GDM1 (cell line): ENCODE data around the gene SCNN1A.
A peak's percentile ranks its signal among the peaks of the same experiment; 100 is the strongest.

ENCODE experiments used
- DNase-seq: peaks from one replicate; lab custom pipeline; 2025; lab: John Stamatoyannopoulos, UW

Gene SCNN1A

DNA sequence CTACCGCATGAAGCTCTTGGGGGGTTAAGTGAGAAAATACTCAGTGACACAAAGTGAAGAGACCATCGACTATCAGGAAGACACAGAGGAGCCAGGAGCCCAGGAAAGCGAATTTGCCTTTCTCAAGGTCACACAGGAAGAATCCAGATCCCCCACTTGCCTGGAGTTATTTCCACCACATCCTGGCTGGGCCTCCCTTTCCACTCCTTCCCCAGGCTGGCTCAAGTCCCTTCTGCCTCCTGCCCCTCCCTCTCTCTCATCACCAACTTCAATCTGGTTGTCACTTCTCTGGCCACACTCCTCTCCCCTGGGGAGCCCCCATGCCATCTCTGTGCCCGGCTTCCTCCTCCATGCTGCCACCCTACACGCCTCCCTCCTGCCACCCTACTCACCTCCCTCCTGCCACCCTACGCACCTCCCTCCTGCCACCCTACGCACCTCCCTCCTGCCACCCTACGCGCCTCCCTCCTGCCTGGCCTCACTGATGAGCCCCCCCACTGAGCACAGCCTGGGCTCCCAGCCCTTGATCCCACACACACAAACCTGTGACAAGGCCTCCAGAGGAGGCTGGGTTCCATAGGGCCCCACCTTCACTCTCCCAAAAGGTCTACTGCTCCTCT lies 6.3 kb downstream of the SCNN1A start:
- DNase-seq, result no peak

- peak; percentile 52 for DNase-seq
These were observed 7.1 kb downstream of the SCNN1A start for GRCh38 chr12:6367969-6368892.

DNA sequence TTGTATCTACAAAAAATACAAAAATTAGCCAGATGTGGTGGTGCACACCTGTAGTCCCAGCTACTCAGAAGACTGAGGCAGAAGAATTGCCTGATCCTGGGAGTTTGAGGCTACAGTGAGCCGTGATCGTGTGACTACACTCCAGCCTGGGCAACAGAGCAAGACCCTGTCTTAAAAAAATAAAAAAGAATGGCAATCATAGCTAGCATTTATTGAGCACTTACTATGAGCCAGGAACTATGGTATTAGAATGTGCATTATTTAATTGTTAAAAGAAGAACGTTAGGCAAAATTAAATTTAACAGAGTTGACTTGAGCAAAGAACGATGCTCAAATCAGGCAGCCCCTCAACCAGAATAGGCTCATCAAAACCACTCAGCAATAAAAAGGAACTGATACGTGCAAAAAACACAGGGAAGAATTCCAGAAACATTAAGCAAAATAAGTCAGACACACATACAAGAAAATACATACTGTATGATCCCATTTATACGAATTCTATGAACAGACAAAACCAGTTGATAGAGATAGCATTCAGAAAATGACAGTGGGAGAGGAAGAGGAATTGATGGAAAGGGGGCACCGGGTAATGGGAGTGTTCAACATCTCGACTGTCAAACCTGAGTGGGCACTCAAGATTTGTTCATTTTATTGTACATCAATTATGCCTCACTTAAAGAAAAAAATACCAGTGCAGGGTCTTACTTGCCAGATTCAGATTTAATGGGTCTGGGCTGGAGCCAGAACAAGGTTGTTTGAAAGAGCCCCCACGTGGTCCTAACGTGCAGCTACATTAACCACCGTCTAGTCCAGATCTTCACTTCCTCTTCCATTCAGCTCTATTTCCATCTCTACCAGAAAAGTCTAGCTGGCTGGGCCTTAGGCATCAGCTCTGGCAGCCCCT lies 8.0 kb downstream of the SCNN1A start:
- peak; percentile 73 for DNase-seq

- DNase-seq, result no peak
These were observed 11.4 kb downstream of the SCNN1A start for GRCh38 chr12:6364044-6364374.

- no peak for DNase-seq
These were observed 11.9 kb downstream of the SCNN1A start for GRCh38 chr12:6363330-6364043.

- no peak for DNase-seq
These were observed 12.4 kb downstream of the SCNN1A start for GRCh38 chr12:6363010-6363329.

GRCh38 chr12:6362403-6362802 lies 13.0 kb downstream of the SCNN1A start:
- no peak for DNase-seq

GRCh38 chr12:6361834-6362233 lies 13.5 kb downstream of the SCNN1A start:
- no peak for DNase-seq

- no peak for DNase-seq
These were observed 14.5 kb downstream of the SCNN1A start for GRCh38 chr12:6360578-6361490.

DNA sequence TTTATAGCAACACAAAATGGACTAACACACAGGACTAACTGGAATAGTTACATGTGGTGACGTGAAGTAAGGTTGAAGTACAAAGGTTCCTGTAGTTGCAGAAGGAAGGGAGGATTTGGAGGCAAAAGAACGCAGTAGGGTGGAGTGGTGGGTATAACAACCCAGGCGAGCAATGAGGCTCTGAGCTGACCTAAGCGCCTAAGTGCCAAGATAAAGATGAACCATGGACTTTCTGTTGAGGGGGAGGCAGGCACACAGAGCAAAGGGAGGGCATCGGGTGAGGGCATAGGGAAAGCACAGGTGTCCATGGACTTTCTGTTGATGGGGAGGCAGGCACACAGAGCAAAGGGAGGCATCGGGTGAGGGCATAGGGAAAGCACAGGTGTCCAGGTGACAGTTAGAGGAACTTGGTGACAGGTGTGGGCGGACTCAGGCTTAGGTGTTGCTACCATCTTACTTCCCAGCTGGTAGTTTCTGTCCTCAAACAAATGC lies 15.2 kb downstream of the SCNN1A start:
- DNase-seq, result no peak

- no peak for DNase-seq
These were observed 16.5 kb downstream of the SCNN1A start for GRCh38 chr12:6358881-6359280.

DNA sequence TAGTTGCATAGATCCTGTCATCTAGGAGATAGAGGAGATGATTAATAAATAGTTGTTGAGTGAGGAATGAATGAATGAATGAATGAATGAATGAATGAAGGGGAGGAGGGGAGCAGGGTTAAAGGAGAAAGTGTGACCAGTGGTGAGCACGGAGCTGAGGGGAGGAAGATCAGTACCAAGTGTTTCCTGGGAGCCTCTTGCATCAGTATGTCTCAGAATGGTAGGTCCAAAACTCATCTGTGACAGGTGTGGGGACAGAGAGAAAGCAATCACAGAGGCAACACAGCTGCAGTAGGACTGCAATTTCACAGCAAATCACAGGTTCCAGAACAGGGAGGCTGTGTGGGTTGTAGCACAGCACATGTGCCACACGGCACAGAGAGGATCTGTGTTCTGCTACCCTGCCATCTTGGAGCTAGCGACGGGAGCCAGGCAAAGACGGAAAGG lies 19.0 kb downstream of the SCNN1A start:
- no peak for DNase-seq

- no peak for DNase-seq
These were observed 19.6 kb downstream of the SCNN1A start for GRCh38 chr12:6355491-6356373.

DNA sequence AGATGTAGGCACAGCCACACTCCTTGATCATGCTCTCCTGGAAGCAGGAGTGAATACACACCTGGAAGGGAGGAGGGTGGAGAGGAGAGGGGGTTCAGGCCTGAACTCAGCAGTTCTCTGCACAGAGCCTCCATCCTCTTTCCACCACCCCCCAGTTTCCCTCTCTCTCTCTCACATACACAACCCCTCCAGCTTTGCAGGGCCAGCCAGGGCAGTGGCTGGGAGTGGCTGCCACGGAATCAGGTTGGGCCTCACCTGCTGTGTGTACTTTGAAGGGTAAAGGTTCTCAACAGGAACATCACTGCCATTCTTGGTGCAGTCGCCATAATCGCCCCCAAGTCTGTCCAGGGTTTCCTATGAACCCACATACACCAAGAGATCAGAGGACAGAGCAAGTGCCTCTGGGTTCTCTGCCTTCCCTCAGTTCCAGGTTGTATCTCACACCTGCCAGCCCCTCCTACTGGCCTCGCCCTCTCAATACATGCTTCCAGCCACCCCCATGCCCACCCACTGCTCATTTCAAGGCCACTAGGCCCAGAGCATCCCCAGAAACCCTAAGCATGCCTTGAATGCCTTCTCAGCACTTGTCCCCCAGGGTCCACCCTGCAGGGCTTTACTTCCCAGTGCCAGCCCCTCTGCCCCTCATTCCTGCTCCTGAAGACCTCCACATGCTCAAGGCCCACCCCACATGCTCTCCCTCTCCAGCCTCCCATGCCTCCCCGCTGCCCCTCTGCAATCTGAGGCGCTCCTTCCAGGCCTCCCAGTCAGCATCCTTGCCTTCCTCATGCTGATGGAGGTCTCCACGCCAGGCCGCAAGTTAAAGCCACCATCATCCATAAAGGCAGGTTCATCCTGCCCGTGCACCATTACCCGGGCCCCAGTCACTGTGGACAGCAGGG lies 20.6 kb downstream of the SCNN1A start:
- DNase-seq, result no peak

DNA sequence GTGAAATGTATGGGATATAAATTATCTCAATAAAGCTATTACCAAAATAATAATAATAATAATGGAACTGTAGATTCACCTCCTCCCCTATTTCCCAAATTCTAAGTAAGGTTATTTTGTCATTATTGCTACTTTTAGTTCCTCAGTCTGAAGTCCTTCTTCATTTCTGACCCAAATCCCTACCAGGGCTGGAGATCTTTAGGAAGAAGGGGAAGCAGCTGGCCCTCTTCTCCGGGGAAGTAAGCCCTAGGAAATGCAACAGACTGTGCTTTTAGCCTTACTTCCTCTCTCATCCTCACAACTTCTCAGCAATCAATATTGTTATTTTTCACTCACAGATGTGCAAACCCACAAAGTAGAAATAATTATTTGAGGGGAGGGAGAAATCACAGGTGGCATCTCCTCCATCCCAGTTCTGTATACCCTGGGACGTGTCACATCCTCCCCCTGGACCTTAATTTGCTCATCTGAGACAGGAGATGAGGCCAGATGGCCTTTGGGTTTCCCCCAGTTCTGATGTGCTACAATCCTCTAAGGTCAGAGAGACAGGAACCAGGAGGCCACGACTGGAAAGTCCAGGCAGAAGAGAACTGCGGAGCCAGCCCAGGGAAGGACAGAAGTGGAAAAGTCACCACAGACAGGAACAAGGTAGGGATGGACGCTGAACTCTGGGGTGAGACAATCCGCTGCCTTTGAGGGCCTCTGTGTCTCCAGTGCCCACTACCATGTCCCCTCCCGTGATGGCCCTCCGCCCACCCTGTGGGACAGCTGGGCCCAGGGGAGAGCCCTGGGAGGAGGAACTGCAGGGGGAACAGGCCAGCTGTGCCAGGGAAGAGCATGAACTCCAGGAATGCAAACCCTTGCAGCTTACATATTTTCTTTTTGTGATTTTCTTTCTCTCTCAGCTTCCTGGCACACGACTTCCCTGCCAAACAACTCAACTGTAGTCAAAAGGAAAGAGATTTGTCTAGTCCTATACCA lies 22.9 kb downstream of the SCNN1A start:
- no peak for DNase-seq

GRCh38 chr12:6351622-6352021 lies 23.7 kb downstream of the SCNN1A start:
- DNase-seq, result no peak
